HepG2 (cell line): ENCODE data around the gene PCNA. TPM values are rescaled to one million over a fixed set of nuclear protein-coding genes. Genes with fewer than 3 reads are reported as not detected.

Experiments
- CEBPB ChIP-seq: IDR thresholded peaks from 2 replicates; pipeline ENCODE4 v1.6.1; 2011; ENCODE audit warnings: low read depth, low read length, improper control_type of control experiment, borderline replicate concordance
- HMGXB3 ChIP-seq: sonication (generic); formaldehyde crosslinking; IDR thresholded peaks from 2 replicates; pipeline ENCODE4 v1.4.0; 2020; ENCODE audit warnings: missing genetic modification reagents, borderline replicate concordance
- HNRNPH1 ChIP-seq: fragments of 200-400 bp; formaldehyde crosslinking; optimal IDR thresholded peaks from 2 replicates; pipeline ENCODE3; 2017; ENCODE audit warnings: mild to moderate bottlenecking, low read depth, low read length
- KAT8 ChIP-seq: IDR thresholded peaks from 2 replicates; pipeline ENCODE4 v1.6.1; 2016; ENCODE audit warnings: missing genetic modification reagents, missing compliant biosample characterization
- KMT2B ChIP-seq: IDR thresholded peaks from 2 replicates; pipeline ENCODE4 v1.6.1; 2016; ENCODE audit warnings: missing genetic modification reagents, missing compliant biosample characterization
- LBX2 ChIP-seq: sonication (generic); formaldehyde crosslinking; IDR thresholded peaks from 2 replicates; pipeline ENCODE4 v1.5.0; 2020; ENCODE audit warnings: missing genetic modification reagents, mild to moderate bottlenecking, borderline replicate concordance
- MTA3 ChIP-seq: sonication (generic); formaldehyde crosslinking; IDR thresholded peaks from 2 replicates; pipeline ENCODE4 v1.4.0; 2020; ENCODE audit warnings: missing genetic modification reagents
- MYPOP ChIP-seq: sonication (generic); formaldehyde crosslinking; IDR thresholded peaks from 2 replicates; pipeline ENCODE4 v1.8.1; 2023; ENCODE audit warnings: mild to moderate bottlenecking, moderate library complexity, missing genetic modification reagents
- NPAS2 ChIP-seq: sonication (generic); formaldehyde crosslinking; IDR thresholded peaks from 2 replicates; pipeline ENCODE4 v1.8.0; 2022; ENCODE audit warnings: mild to moderate bottlenecking, missing genetic modification reagents, borderline replicate concordance
- RXRB ChIP-seq: IDR thresholded peaks from 2 replicates; pipeline ENCODE4 v1.6.1; 2016; ENCODE audit warnings: borderline replicate concordance, missing genetic modification reagents, missing compliant biosample characterization
- TARDBP ChIP-seq: sonication (generic); formaldehyde crosslinking; IDR thresholded peaks from 2 replicates; pipeline ENCODE4 v1.8.0; 2022; ENCODE audit warnings: mild to moderate bottlenecking, missing genetic modification reagents
- ZNF546 ChIP-seq: sonication (generic); formaldehyde crosslinking; conservative IDR thresholded peaks from 2 replicates; pipeline ENCODE4 v1.8.1; 2023; ENCODE audit warnings: mild to moderate bottlenecking, missing genetic modification reagents
- ZNF558 ChIP-seq: sonication (generic); formaldehyde crosslinking; IDR thresholded peaks from 2 replicates; pipeline ENCODE4 v1.9.0; 2022; ENCODE audit warnings: mild to moderate bottlenecking, missing genetic modification reagents, borderline replicate concordance
- ZNF770 ChIP-seq: sonication (generic); formaldehyde crosslinking; IDR thresholded peaks from 2 replicates; pipeline ENCODE4 v1.5.0; 2020; ENCODE audit warnings: mild to moderate bottlenecking, missing genetic modification reagents
- ZSCAN30 ChIP-seq: sonication (generic); formaldehyde crosslinking; IDR thresholded peaks from 2 replicates; pipeline ENCODE4 v1.5.0; 2020; ENCODE audit warnings: mild to moderate bottlenecking, missing genetic modification reagents
- polyA plus RNA-seq, 8 experiments: library from polyadenylated mRNA; depleted of rRNA in 3 of 8; stranded (reverse) in 7 of 8; unstranded in 1 of 8; fragments of >200 nt; fragmentation: Illumina TruSeq in 4 of 8; extraction: Trizol in 4 of 8; gene quantifications; 2 replicates each; pipeline versions ENCODE4 v1.2.1 to v1.2.3, GENCODE V29; 2011 to 2016; ENCODE audit warnings: low read depth in 4 of 8, missing spikeins in 1 of 8, mixed read lengths in 1 of 8; ENCODE audit not compliant: insufficient read depth in 1 of 8
- total RNA-seq, 5 experiments: library from RNA; depleted of rRNA; stranded (reverse); fragments of >200 nt; fragmentation: Illumina TruSeq; extraction: Trizol; gene quantifications; 2 replicates each; pipeline ENCODE4 v1.2.3, GENCODE V29; 2016; ENCODE audit warnings: low read depth in 1 of 5
- TF ChIP-seq, protein P1 (sequence below): sonication (generic); formaldehyde crosslinking; IDR thresholded peaks from 2 replicates; pipeline ENCODE4 v1.4.0; 2020; ENCODE audit warnings: missing genetic modification reagents
- TF ChIP-seq, protein P2 (sequence below): sonication (generic); formaldehyde crosslinking; IDR thresholded peaks from 2 replicates; pipeline ENCODE4 v1.8.0; 2022; ENCODE audit warnings: low read depth, missing genetic modification reagents

PCNA gene
- total and polyA plus RNA-seq, 2 of the 13 experiments (the other 11 are each of a cell fraction or from before 2014, with no cell fraction given), result 229 to 655 TPM

GRCh38 chr20:5119435-5120184, at the start of gene PCNA (continued):
- TF ChIP-seq ZNF546, result peak; percentile 100
- TF ChIP-seq CEBPB, result no peak
- peak; percentile 86; the same call in 1 of the 2 replicates for TF ChIP-seq NPAS2 (CRISPR knock-in tag)
- peak; percentile 82; the same call in 1 of the 2 replicates for TF ChIP-seq TARDBP
- TF ChIP-seq HMGXB3 (CRISPR knock-in tag), result peak; percentile 62; the same call in 1 of the 2 replicates
- peak; percentile 74; the same call in 1 of the 2 replicates for TF ChIP-seq MTA3 (CRISPR knock-in tag)
- peak; percentile 92; the same call in 1 of the 2 replicates for TF ChIP-seq KAT8
- TF ChIP-seq ZNF558, result peak; percentile 100; the same call in 1 of the 2 replicates
- TF ChIP-seq, protein P1, sequence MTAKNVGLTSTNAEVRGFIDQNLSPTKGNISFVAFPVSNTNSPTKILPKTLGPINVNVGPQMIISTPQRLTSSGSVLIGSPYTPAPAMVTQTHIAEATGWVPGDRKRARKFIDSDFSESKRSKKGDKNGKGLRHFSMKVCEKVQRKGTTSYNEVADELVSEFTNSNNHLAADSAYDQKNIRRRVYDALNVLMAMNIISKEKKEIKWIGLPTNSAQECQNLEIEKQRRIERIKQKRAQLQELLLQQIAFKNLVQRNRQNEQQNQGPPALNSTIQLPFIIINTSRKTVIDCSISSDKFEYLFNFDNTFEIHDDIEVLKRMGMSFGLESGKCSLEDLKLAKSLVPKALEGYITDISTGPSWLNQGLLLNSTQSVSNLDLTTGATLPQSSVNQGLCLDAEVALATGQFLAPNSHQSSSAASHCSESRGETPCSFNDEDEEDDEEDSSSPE, result peak; percentile 91
- 0 out of 2 replicates have a peak, but pooled peaks have one; percentile 21 for TF ChIP-seq ZSCAN30 (CRISPR knock-in tag)
- TF ChIP-seq, protein P2, sequence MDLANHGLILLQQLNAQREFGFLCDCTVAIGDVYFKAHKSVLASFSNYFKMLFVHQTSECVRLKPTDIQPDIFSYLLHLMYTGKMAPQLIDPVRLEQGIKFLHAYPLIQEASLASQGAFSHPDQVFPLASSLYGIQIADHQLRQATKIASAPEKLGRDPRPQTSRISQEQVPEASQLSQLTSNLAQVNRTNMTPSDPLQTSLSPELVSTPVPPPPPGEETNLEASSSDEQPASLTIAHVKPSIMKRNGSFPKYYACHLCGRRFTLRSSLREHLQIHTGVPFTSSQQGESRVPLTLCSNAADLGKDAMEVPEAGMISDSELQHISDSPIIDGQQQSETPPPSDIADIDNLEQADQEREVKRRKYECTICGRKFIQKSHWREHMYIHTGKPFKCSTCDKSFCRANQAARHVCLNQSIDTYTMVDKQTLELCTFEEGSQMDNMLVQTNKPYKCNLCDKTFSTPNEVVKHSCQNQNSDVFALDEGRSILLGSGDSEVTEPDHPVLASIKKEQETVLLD (CRISPR knock-in tag), result peak; percentile 97; the same call in 1 of the 2 replicates
- no peak for TF ChIP-seq HNRNPH1
- peak; percentile 4 for TF ChIP-seq ZNF770
- peak; percentile 97 for TF ChIP-seq MYPOP (CRISPR knock-in tag)
- TF ChIP-seq LBX2, result peak; percentile 94; the same call in 1 of the 2 replicates
- peak; percentile 95 for TF ChIP-seq KMT2B (CRISPR knock-in tag)
- TF ChIP-seq RXRB (CRISPR knock-in tag), result no peak; the same call in 1 of the 2 replicates
